Retinal pigment epithelial cell (primary cell): ENCODE data around the gene HOXD4.

Source experiments
- DNase-seq: peaks from one replicate; pipeline ENCODE4 v3.0.0-alpha.2; 2010; ENCODE audit warnings: low read depth
- H3K4me3 ChIP-seq: 2 replicates; pipeline ENCODE4 v1.5.1; 2011; ENCODE audit warnings: mild to moderate bottlenecking, low read length, control low read depth, moderate library complexity
- TF ChIP-seq, protein P1 (sequence below): conservative IDR thresholded peaks from 2 replicates; pipeline ENCODE4 v1.5.1; 2011; ENCODE audit warnings: low read depth, low read length, control low read depth, inconsistent platforms

HOXD4 gene

DNA sequence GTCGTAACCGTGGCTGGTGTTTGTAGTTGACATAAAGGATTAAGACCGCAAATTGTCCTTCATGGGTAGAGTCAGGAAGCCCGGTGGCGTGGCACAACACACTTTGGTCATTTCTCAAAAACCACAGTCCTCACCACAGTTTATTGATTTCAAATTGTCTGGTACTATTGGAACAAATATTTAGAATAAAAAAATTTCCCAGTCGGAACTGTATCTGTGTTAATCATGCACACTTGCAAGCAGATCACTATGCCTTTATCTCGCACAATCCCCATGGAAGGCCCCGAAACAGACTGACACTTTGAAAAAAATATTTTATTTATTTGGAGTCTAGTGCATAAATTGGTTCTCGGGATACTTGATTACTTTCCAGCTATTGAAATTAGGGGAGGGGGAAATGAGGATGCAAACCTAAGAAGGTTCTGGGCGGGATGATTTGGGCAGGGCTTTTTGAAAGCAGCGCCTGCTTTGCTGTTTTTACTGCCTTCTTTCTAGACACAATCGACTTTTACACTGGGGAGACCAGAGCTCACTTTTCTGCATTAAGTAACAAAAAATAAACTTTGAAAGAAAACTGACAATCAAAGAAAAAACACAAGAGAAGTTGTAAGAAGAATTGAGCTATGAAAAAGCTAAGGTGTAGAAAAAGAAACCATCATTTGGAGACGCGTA lies 21.7 kb downstream of the HOXD4 start:
- no peak for DNase-seq
- TF ChIP-seq, protein P1, sequence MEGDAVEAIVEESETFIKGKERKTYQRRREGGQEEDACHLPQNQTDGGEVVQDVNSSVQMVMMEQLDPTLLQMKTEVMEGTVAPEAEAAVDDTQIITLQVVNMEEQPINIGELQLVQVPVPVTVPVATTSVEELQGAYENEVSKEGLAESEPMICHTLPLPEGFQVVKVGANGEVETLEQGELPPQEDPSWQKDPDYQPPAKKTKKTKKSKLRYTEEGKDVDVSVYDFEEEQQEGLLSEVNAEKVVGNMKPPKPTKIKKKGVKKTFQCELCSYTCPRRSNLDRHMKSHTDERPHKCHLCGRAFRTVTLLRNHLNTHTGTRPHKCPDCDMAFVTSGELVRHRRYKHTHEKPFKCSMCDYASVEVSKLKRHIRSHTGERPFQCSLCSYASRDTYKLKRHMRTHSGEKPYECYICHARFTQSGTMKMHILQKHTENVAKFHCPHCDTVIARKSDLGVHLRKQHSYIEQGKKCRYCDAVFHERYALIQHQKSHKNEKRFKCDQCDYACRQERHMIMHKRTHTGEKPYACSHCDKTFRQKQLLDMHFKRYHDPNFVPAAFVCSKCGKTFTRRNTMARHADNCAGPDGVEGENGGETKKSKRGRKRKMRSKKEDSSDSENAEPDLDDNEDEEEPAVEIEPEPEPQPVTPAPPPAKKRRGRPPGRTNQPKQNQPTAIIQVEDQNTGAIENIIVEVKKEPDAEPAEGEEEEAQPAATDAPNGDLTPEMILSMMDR, result no peak
- no peak overlapping the region for H3K4me3 ChIP-seq

DNA sequence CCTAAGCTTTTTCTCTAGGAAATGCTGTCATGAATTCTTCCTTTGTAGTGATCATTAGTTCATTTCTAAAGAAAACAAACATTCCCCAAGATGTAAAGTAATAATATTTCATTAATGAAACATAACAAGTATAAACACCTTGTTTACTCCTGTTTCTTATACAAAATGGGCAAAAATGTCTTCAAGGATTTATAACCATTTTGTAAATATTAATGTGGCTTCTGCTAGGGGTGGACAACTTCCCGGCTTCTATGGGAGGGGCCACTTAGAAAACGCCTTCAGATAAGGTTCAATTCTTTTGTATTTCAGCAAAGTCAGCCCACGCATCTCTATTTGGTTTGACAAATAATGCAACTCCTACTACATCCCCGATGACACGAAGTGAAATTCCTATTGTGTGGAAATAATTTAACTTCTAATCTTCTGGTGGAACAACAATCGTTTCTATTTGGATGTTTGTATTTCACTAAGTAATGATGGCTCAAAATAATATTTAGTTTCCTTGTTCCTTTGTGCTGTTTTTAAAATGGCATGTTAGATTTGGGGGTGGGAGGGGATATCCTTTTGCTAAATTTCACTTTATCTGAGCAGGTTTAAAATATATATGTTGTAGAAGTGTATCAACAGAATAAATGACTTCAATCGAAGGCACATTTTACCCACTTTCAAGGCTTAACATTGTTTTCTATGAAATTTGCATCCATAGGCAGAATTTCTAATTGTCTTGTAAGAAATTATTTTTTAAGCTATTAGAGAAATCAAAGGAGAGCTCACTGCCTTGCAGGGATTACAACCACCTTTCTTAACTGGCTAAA lies 22.4 kb downstream of the HOXD4 start:
- no peak for DNase-seq
- TF ChIP-seq, protein P1, result no peak
- H3K4me3 ChIP-seq, result no peak overlapping the region

DNA sequence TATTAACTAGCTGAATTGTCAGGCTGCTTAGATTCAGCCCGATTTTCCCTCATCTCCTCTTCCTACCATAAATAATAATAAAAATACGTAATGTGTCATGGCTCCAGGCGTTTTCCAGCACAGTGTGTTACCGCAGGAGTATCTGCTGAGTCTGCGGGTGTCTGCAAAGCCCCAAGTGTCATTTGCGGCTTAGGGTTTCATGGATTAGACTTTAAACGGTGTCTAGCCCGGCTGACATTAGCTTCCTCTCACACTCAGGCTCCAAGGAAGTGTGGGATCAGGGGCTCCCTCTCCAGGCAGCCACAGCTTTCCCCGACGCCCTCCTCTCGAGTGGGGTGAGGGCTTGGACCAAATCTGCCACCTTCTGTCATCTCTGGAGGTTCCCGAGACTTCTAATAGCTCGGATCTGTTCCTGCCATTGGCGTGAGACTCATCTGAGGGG lies 23.1 kb downstream of the HOXD4 start:
- DNase-seq, result no peak
- H3K4me3 ChIP-seq, result no peak overlapping the region
- TF ChIP-seq, protein P1, result no peak

DNA sequence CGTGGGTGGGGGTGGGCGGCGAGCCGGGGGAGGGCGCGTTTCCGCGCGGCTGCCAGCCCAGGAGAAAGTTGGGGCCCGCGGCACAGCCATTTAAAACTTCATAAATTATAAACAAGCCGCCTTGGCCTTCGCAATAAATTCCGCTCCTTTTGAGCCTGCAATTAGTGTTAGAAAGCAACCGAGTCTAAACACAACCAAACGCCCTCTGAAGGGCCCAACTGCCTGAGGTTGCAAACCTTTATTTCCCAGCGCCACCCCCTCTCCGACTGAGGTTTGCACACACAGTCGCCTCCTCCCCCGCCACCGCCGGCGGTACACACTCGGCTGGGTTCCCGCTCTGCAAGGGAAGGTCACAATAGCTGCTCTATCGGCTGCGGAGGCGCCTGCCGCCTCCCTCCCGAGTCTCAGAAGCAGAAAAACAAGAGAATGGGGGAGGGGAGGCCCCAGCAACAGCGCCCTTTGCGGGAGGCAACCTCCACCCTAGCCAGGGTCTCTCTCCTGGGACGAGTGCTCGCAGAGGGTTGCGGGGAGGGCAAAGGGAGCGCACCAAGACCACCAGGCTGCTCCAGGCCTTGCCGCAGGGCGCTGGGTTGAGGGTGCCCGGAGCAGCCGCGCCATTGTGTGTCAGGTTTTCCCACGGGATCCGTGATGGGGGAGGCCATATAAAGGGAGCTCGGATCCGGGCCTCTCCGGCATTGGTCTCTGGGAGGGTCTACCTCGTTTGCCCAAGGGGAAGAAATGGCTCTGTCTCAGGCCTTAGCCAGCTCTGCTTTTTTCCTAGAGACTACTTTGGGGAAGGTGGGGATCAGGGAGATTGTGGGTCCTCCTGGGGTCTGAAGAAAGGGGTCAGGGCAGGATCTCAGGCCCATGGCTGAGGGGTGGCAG lies 23.7 kb downstream of the HOXD4 start:
- no peak for DNase-seq
- TF ChIP-seq, protein P1, result no peak
- H3K4me3 ChIP-seq, result no peak overlapping the region

DNA sequence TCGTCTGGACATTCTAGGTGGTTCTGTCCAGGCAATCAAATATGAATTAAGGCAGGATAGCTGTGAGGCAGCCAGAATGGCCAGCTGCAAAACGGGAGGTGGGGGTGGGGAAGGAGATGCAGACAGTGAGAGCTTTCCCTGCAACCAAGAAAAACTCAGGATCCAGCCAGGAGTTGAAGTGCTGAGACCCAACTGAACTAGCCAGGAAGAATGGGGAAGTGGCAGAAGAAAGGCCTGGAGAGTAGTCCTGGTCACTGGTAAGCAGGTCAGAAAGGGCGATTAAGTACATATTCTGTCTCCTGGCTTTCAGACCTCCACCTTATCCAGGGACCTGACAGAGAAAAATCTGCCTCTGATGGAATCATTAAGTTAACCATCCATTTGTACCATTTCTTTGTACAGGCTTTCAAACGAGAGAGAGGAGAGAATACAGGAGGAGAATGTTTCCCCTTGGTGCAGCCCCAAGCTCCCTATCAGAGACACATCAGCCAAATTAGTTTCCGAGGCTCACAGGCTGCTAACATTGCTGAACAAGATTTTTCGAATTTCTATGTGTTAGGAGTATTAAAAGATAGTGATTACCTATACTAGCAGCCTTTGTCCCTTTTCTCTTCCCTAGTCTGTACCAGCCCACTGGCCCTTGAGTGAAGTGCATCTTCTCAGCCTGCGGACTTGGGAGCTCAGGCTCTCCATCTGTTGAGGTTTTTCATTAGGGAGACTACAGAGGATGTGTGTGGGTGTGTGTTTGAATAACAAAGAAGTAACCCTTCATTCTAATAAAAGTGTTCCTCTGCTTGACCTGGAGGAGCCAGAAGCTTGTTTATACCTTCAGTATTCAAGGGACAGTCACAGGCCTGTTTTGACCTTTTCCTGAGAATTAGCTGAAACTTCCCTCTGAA lies 24.6 kb downstream of the HOXD4 start:
- no peak for DNase-seq
- H3K4me3 ChIP-seq, result no peak overlapping the region
- TF ChIP-seq, protein P1, result no peak

DNA sequence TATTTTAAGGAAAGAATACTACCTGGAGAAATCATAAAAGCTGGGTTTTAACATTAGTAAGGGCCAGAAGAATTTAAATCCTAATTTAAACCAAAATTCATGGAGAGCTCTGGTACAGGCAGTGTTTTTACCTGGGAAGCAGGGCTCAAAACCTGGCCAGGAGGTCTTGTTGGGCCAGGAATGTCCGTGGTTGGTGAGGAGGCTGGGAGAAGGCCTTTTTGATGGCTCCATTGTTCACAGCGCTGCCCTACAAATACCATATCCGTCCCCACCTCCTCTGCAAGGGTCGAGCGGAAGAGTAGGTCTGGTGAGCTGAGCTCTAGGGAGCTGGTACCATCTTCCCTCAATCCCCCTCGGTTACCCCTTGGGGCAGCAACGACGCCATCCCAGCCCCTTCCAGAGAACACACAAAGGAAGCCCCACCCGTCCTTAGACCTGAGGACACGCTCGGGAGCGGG lies 26.3 kb downstream of the HOXD4 start:
- TF ChIP-seq, protein P1, result no peak
- no peak overlapping the region for H3K4me3 ChIP-seq
- DNase-seq, result no peak
